ENCODE measurements around the gene ETS1.

The ETS1 gene

DNA sequence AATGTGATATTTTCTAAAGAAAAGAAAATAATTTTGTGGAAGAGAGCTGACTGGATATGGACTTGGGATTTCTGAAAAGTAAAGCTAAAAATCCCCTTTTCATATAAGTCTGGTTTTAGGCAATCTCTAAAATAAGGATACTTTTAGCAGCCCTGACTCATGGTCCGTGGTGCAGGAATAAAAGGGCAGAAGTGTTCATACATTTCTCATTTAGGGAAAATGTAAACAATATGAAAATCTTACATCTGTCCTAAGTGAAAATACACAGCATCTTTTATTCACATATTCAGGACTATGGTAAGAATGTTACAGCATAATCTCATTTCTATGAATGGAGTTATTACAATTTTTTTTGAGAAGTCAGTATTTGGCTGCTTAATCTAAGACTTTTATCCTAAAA, 735 bp upstream of the ETS1 start:
- no peak overlapping the region for H3K4me3 ChIP-seq (ENCODE audit: low read depth, low read length)
- DNase-seq (ENCODE audit: low read depth): no peak
- TF ChIP-seq CTCF (IDR thresholded peaks at IDR 0.05; ENCODE audit: control insufficient read depth, extremely low read depth, insufficient read depth): no peak

GRCh38 chr11:128586689-128587088, 669 bp downstream of the ETS1 start:
- H3K4me3 ChIP-seq (ENCODE audit: low read depth, low read length): no peak overlapping the region
- TF ChIP-seq CTCF (IDR thresholded peaks at IDR 0.05; ENCODE audit: control insufficient read depth, extremely low read depth, insufficient read depth): no peak
- no peak for DNase-seq (ENCODE audit: low read depth)

DNA sequence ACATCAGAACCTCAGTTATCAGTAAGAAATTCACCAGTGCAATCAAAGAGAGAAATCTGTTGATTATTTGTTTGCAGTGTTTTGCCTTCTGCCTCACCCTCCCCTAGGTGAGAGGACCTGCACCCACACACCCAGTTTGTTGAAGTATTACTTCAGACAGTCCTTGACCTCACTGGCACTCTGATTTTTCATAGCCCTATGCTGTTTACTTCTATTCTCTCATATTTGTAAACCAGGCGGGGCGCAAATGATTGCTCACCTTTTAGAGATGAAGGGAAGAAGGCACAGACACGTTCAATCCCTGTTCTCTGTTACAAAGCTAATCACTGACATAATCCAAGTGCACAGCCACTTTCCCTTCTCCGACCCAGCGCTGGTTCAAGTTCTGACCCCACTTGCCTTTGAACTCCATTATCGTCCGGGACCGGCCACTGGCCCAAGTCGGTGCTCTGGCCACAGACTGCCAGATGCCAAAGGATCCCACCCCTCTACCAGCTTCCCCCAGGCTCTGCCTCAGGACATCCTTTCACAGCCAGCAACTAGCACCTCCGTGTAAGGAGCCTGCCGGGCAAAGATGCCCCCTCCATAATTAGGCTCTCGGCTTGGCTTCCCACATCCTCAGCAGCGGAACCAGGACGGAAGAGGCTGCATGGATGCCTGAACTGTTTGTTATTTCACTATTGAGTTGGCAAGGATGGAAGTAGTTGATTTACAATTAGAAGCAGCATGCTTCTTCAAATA, 1.7 kb downstream of the ETS1 start:
- TF ChIP-seq CTCF (IDR thresholded peaks at IDR 0.05; ENCODE audit: control insufficient read depth, extremely low read depth, insufficient read depth): no peak
- H3K4me3 ChIP-seq (ENCODE audit: low read depth, low read length): no peak overlapping the region
- DNase-seq (ENCODE audit: low read depth): no peak

DNA sequence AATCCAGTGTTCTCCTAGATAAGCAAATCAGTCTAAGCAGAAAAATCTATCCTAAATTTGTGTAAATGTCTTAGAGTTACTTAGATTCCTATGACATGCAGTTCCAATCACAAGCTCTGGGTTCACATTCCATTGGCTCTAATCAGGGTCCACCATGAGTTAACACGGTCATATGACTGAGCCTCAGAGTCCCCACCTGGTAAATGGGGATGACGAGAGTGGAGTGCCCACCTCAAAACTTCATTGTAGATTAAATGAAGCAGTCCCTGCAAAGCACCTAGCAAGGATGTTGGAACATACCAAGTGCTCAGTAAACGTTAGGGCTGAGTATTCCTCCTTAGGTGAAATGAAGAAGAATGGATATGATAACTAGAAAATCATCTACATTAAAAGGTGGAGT, 3.1 kb downstream of the ETS1 start:
- TF ChIP-seq CTCF (IDR thresholded peaks at IDR 0.05; ENCODE audit: control insufficient read depth, extremely low read depth, insufficient read depth): no peak
- H3K4me3 ChIP-seq (ENCODE audit: low read depth, low read length): no peak overlapping the region
- no peak for DNase-seq (ENCODE audit: low read depth)

GRCh38 chr11:128582496-128583366, 4.6 kb downstream of the ETS1 start:
- no peak overlapping the region for H3K4me3 ChIP-seq (ENCODE audit: low read depth, low read length)
- no peak for DNase-seq (ENCODE audit: low read depth)

GRCh38 chr11:128581561-128582272, 5.6 kb downstream of the ETS1 start:
- no peak for DNase-seq (ENCODE audit: low read depth)
- H3K4me3 ChIP-seq (ENCODE audit: low read depth, low read length): no peak overlapping the region
- TF ChIP-seq CTCF (IDR thresholded peaks at IDR 0.05; ENCODE audit: control insufficient read depth, extremely low read depth, insufficient read depth): no peak

More at GRCh38 chr11:128582496-128583366, 4.6 kb downstream of the ETS1 start:
- TF ChIP-seq CTCF (IDR thresholded peaks at IDR 0.05; ENCODE audit: control insufficient read depth, extremely low read depth, insufficient read depth): no peak

All from LNCaP clone FGC (cell line).